OCI-LY7 (cell line): ENCODE measurements around the gene FAM162A. TPM values are rescaled to one million over a fixed set of nuclear protein-coding genes. Genes with fewer than 3 reads are reported as not detected.

ENCODE experiments used
- BruUV-seq: library from RNA; stranded (reverse); fragments of 400-500 nt; replicated peaks from 2 replicates; lab custom pipeline; 2021; lab: Mats Ljungman, UMichigan
- CTCF ChIA-PET: fragments of 300-600 bp; sonication (Branson Sonifier 250); formaldehyde crosslinking; loops from one replicate; lab custom pipeline; 2022; ENCODE audit warnings: antibody characterized with exemption; ENCODE audit not compliant: unreplicated experiment; lab: Charles Lee
- POLR2A ChIA-PET: fragments of 300-600 bp; sonication (Branson Sonifier 250); formaldehyde crosslinking; loops from one replicate; lab custom pipeline; 2022; ENCODE audit warnings: antibody characterized with exemption; lab: Charles Lee
- DNase-seq: peaks from one replicate; pipeline ENCODE4 v3.0.0-alpha.2; 2015; ENCODE audit warnings: low spot score
- H2AFZ ChIP-seq: fragments of 200-600 bp; sonication (generic), shearing (Covaris generic); 2 replicates; pipeline ENCODE4 v1.6.1; 2014; ENCODE audit warnings: mild to moderate bottlenecking, antibody characterized with exemption, low read length, moderate library complexity
- H3K27ac ChIP-seq: fragments of 200-600 bp; sonication (generic); 2 replicates; pipeline ENCODE4 v1.5.1; 2014; ENCODE audit warnings: mixed run types, low read depth, mild to moderate bottlenecking, moderate library complexity, low read length, inconsistent platforms; ENCODE audit not compliant: poor library complexity, severe bottlenecking
- H3K36me3 ChIP-seq: fragments of 200-600 bp; sonication (generic); 2 replicates; pipeline ENCODE4 v1.6.1; 2014; ENCODE audit warnings: mild to moderate bottlenecking, antibody characterized with exemption, low read length, moderate library complexity, mixed read lengths; ENCODE audit not compliant: insufficient read depth
- H3K4me1 ChIP-seq: fragments of 200-600 bp; sonication (generic); 2 replicates; pipeline ENCODE4 v1.5.1; 2014; ENCODE audit warnings: mild to moderate bottlenecking, low read length; ENCODE audit not compliant: insufficient read depth, poor library complexity, severe bottlenecking
- H3K4me2 ChIP-seq: fragments of 200-600 bp; sonication (generic); 2 replicates; pipeline ENCODE4 v1.6.1; 2014; ENCODE audit warnings: mild to moderate bottlenecking, low read length
- H3K4me3 ChIP-seq: fragments of 200-600 bp; sonication (generic); 2 replicates; pipeline ENCODE4 v1.5.1; 2014; ENCODE audit warnings: mild to moderate bottlenecking, low read depth, low read length; ENCODE audit not compliant: poor library complexity, severe bottlenecking
- H3K79me2 ChIP-seq: fragments of 200-600 bp; sonication (generic); 2 replicates; pipeline ENCODE4 v1.6.1; 2016; ENCODE audit warnings: low read depth, mild to moderate bottlenecking, low read length, moderate library complexity, mixed read lengths; ENCODE audit not compliant: insufficient read depth
- H3K9me2 ChIP-seq: fragments of 200-600 bp; sonication (generic); 2 replicates; pipeline ENCODE4 v1.6.1; 2016; ENCODE audit warnings: mild to moderate bottlenecking, low read length, mixed read lengths; ENCODE audit not compliant: insufficient read depth
- H3K9me3 ChIP-seq: fragments of 200-600 bp; sonication (generic); 2 replicates; pipeline ENCODE4 v1.6.1; 2014; ENCODE audit warnings: mild to moderate bottlenecking, mixed run types, low read length, mixed read lengths
- H4K20me1 ChIP-seq: fragments of 200-600 bp; sonication (generic); 2 replicates; pipeline ENCODE4 v1.6.1; 2014; ENCODE audit warnings: mild to moderate bottlenecking, antibody characterized with exemption, low read length, moderate library complexity, mixed read lengths; ENCODE audit not compliant: insufficient read depth
- EZH2phosphoT487 ChIP-seq: fragments of 200-600 bp; sonication (generic); IDR thresholded peaks from 2 replicates; pipeline ENCODE4 v1.6.1; 2018; ENCODE audit warnings: low read depth, borderline replicate concordance, mild to moderate bottlenecking, mixed run types, antibody characterized with exemption, low read length, moderate library complexity, mixed read lengths
- intact Hi-C: fragments of 100-400 bp; cut with micrococcal nuclease; formaldehyde crosslinking; loops from one replicate; pipeline ENCODE4 v1.10.0; 2022; ENCODE audit not compliant: unreplicated experiment
- total RNA-seq, 2 experiments: library from RNA; depleted of rRNA in 1 of 2; stranded (reverse); fragments of >200 nt in 1 of 2; shearing (Covaris generic) in 1 of 2; gene quantifications; 2 replicates each; pipeline ENCODE4 v1.2.3, GENCODE V29; 2014 to 2022
- TF ChIP-seq, protein P1 (sequence below): fragments of 200-600 bp; sonication (generic); conservative IDR thresholded peaks from 2 replicates; pipeline ENCODE4 v1.5.1; 2014; ENCODE audit warnings: mild to moderate bottlenecking, antibody characterized with exemption, low read length, moderate library complexity, mixed read lengths

Gene FAM162A
- total RNA-seq, 2 experiments from 2014 or later, result 43.2 to 61.1 TPM

DNA sequence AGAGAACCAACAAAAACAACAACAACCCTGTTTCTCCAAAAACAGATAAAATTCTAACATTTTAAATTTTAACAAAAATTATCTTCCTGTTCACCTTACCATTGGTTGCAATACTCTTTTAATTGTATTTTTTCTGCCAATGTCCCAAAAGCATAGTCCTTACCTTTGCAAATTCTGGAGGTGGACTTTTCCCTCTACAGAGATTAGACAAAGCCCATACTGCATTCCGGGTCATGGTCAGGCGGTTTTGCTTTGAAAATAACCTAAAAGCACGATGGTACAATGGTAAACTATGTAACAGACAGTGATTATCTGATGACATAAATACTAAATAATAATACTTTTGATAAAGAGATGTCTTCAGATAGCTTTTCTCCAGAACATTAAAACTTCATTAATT, 67.4 kb downstream of the FAM162A start:
- CTCF ChIA-PET, result no interaction called here
- intact Hi-C loops, result no loop called here

DNA sequence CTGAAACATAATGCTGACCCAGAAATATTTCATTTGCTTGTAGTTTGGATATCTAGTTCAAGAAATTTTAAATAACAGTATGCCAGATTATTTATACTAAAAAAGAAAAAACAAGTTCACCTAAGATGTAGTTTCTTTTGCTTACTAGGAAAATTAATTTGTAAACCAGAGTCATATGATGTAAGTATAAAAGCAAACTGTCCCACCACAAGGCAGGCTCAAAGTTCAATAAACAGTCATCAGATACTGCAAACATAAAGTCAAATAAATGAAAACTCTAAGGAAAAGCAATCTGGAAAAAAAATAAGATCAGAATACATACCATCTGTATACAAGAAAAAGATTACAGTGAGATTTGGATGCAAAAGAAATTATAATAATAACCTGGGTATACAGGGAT, 72.1 kb downstream of the FAM162A start:
- Histone ChIP-seq H2AFZ (no peak overlapping the region), H3K4me1 (no peaks in the 10 kb centered on the region), H3K79me2 (no peaks in the 10 kb centered on the region), H3K4me3 (no peak overlapping the region), H4K20me1 (no peaks in the 10 kb centered on the region; the same call in 1 of the 2 replicates), H3K36me3 (peaks cover 89% of the 10 kb centered on the region), H3K9me2 (no peaks in the 10 kb centered on the region), H3K27ac (no peak overlapping the region), H3K4me2 (no peak overlapping the region), H3K9me3 (no peaks in the 10 kb centered on the region)
- no peak for TF ChIP-seq EZH2phosphoT487
- TF ChIP-seq, protein P1, sequence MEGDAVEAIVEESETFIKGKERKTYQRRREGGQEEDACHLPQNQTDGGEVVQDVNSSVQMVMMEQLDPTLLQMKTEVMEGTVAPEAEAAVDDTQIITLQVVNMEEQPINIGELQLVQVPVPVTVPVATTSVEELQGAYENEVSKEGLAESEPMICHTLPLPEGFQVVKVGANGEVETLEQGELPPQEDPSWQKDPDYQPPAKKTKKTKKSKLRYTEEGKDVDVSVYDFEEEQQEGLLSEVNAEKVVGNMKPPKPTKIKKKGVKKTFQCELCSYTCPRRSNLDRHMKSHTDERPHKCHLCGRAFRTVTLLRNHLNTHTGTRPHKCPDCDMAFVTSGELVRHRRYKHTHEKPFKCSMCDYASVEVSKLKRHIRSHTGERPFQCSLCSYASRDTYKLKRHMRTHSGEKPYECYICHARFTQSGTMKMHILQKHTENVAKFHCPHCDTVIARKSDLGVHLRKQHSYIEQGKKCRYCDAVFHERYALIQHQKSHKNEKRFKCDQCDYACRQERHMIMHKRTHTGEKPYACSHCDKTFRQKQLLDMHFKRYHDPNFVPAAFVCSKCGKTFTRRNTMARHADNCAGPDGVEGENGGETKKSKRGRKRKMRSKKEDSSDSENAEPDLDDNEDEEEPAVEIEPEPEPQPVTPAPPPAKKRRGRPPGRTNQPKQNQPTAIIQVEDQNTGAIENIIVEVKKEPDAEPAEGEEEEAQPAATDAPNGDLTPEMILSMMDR, result no peak
- no TSS peak for BruUV-seq
- ChIA-PET POLR2A (interaction anchor here (0.7 kb wide), 1 partner anchor 241 kb away, joined by 3 read pairs; no protein-coding TSS in a partner anchor), CTCF (no interaction called here)
- intact Hi-C loops, result loop anchor here (5.0 kb wide), 1 partner anchor 106 kb away; the partner anchor contains the start of genes DTX3L and PARP9
- DNase-seq, result no peak

More for the DNA sequence above, 67.4 kb downstream of the FAM162A start:
- H3K27ac ChIP-seq, result no peak overlapping the region
- no peaks in the 10 kb centered on the region for H3K79me2 ChIP-seq
- no peaks in the 10 kb centered on the region for H3K9me3 ChIP-seq
- no peak for TF ChIP-seq EZH2phosphoT487
- TF ChIP-seq, protein P1, result no peak
- POLR2A ChIA-PET, result interaction anchor here (0.5 kb wide), 1 partner anchor 74 kb away, joined by 3 read pairs; no protein-coding TSS in a partner anchor
- H3K4me3 ChIP-seq, result no peak overlapping the region
- DNase-seq, result no peak
- H3K4me2 ChIP-seq, result no peak overlapping the region
- BruUV-seq, result no TSS peak
- no peaks in the 10 kb centered on the region for H4K20me1 ChIP-seq
- no peak overlapping the region for H2AFZ ChIP-seq
- H3K36me3 ChIP-seq, result peaks cover 79% of the 10 kb centered on the region
- no peaks in the 10 kb centered on the region for H3K4me1 ChIP-seq
- no peaks in the 10 kb centered on the region for H3K9me2 ChIP-seq

DNA sequence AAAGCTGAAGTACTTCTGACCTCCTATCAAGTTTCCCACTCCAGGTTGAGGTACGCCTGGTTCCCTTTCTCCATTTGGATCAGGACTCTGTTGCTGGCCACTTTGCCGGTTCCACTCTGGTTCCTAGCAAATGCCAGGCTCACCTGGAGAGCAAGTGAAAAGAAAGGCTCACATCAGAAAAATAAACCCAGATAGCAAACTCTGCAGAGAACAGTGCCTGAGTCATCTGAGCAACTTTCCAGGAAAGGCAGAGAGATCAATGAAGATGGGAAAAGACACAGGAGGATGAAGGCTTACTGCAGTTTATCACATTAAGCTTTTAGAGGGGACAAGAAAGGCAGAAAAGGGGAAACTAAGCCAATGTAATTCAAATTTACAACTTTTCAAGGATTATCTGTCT, 73.7 kb downstream of the FAM162A start:
- H3K36me3 ChIP-seq, result peaks cover 93% of the 10 kb centered on the region
- no peak for DNase-seq
- no TSS peak for BruUV-seq
- no peak overlapping the region for H3K4me3 ChIP-seq
- H3K9me2 ChIP-seq, result no peaks in the 10 kb centered on the region
- H3K27ac ChIP-seq, result no peak overlapping the region
- H3K9me3 ChIP-seq, result no peaks in the 10 kb centered on the region
- no peaks in the 10 kb centered on the region for H3K4me1 ChIP-seq
- H4K20me1 ChIP-seq, result no peaks in the 10 kb centered on the region; the same call in 1 of the 2 replicates
- no peak overlapping the region for H2AFZ ChIP-seq
- intact Hi-C loops, result loop anchor here (5.0 kb wide), 1 partner anchor 105 kb away; the partner anchor contains the start of genes DTX3L and PARP9
- TF ChIP-seq, protein P1, result no peak
- no peak for TF ChIP-seq EZH2phosphoT487
- ChIA-PET CTCF (no interaction called here), POLR2A (interaction anchor here (0.9 kb wide), 1 partner anchor 50 kb away, joined by 3 read pairs; no protein-coding TSS in a partner anchor)
- no peak overlapping the region for H3K4me2 ChIP-seq
- H3K79me2 ChIP-seq, result no peaks in the 10 kb centered on the region
